Uterus (tissue), 4 donors: Measurements from ENCODE around the gene PRSS57. TPM values are rescaled to one million over a fixed set of nuclear protein-coding genes. Genes with fewer than 3 reads are reported as not detected.

Experiments
- DNase-seq, 2 donors: peaks; one replicate each; pipeline ENCODE4 v3.0.0-alpha.2; 2019 to 2020
- H3K27ac ChIP-seq, 2 donors: fragments of 200-600 bp; sonication (generic); 1 replicate in 1 of 2; 2 replicates in 1 of 2; pipeline ENCODE4 v1.5.1; 2016 to 2018
- H3K27me3 ChIP-seq, 2 donors: fragments of 200-600 bp; sonication (generic); one replicate each; pipeline ENCODE4 v1.5.1; 2018 to 2019; ENCODE audit warnings: control low read depth in 1 of 2
- H3K36me3 ChIP-seq, 2 donors: fragments of 200-600 bp; sonication (generic); one replicate each; pipeline ENCODE4 v1.5.1; 2019; ENCODE audit warnings: control low read depth in 1 of 2
- H3K4me1 ChIP-seq, 2 donors: fragments of 200-600 bp; sonication (generic); one replicate each; pipeline ENCODE4 v1.5.1; 2018 to 2019; ENCODE audit warnings: control low read depth in 1 of 2
- H3K4me3 ChIP-seq, 2 donors: fragments of 200-600 bp; sonication (generic); 1 replicate in 1 of 2; 2 replicates in 1 of 2; pipeline ENCODE4 v1.5.1; 2018 to 2019; ENCODE audit warnings: mild to moderate bottlenecking in 1 of 2
- H3K9me3 ChIP-seq, 2 donors: fragments of 200-600 bp; sonication (generic); one replicate each; pipeline ENCODE4 v1.5.1; 2019; ENCODE audit warnings: control low read depth in 1 of 2
- CTCF ChIP-seq, 4 experiments: fragments of 200-600 bp in 2 of 4; fragments of 450-650 bp in 2 of 4; sonication (generic) in 2 of 4; IDR thresholded peaks; one replicate each; pipeline ENCODE4 v1.5.1; 2016 to 2019; ENCODE audit warnings: antibody characterized with exemption in 4 of 4, mild to moderate bottlenecking in 2 of 4, moderate library complexity in 1 of 4
- POLR2A ChIP-seq, 2 donors: fragments of 450-650 bp; IDR thresholded peaks; one replicate each; pipeline ENCODE4 v1.6.1; 2016; ENCODE audit warnings: antibody characterized with exemption in 2 of 2, mild to moderate bottlenecking in 1 of 2, moderate library complexity in 1 of 2
- intact Hi-C: fragments of 100-400 bp; cut with DNase I; formaldehyde crosslinking; loops from one replicate; pipeline ENCODE4 v1.15.1; 2023; ENCODE audit warnings: low total_unique reads
- total RNA-seq, 4 donors: library from RNA; depleted of rRNA in 3 of 4; stranded (reverse); fragments of >200 nt in 3 of 4; gene quantifications; one replicate each; pipeline versions ENCODE4 v1.1.0 to v1.2.4, GENCODE V29; 2014 to 2023
- donor health status: DM: yes; HTN: yes; CAD: no.

PRSS57 gene
- total RNA-seq, 4 donors from 2014 or later = not detected

- no peak for DNase-seq
- intact Hi-C loops = no loop called here
- Histone ChIP-seq H3K4me3 (no peak overlapping the region), H3K36me3 (no peaks in the 10 kb centered on the region), H3K27ac (no peak overlapping the region), H3K9me3 (no peaks in the 10 kb centered on the region), H3K4me1 (peaks cover 0 to 7% of the 10 kb centered on the region in 2 donors), H3K27me3 (no peaks in the 10 kb centered on the region)
- TF ChIP-seq CTCF (IDR thresholded peaks at IDR 0.05) (no peak), POLR2A (IDR thresholded peaks at IDR 0.05) (no peak)
Measured at GRCh38 chr19:651991-652390, 43.3 kb downstream of the PRSS57 start.

- no peak for DNase-seq
- intact Hi-C loops = no loop called here
- no peaks in the 10 kb centered on the region for H3K9me3 ChIP-seq
- H3K27ac ChIP-seq = no peak overlapping the region
- H3K27me3 ChIP-seq = no peaks in the 10 kb centered on the region
- no peaks in the 10 kb centered on the region for H3K36me3 ChIP-seq
- H3K4me1 ChIP-seq = no peaks in the 10 kb centered on the region
- H3K4me3 ChIP-seq = no peak overlapping the region
- no peak for TF ChIP-seq POLR2A (IDR thresholded peaks at IDR 0.05)
- no peak for TF ChIP-seq CTCF (IDR thresholded peaks at IDR 0.05)
Measured at GRCh38 chr19:651114-651818, 44.0 kb downstream of the PRSS57 start.

GRCh38 chr19:650121-650520, 45.1 kb downstream of the PRSS57 start:
- H3K27me3 ChIP-seq = no peaks in the 10 kb centered on the region
- no peaks in the 10 kb centered on the region for H3K36me3 ChIP-seq

GRCh38 chr19:648904-649801, 46.1 kb downstream of the PRSS57 start:
- no peaks in the 10 kb centered on the region for H3K4me1 ChIP-seq
- TF ChIP-seq POLR2A (IDR thresholded peaks at IDR 0.05) (no peak), CTCF (IDR thresholded peaks at IDR 0.05) (no peak)
- H3K27ac ChIP-seq = no peak overlapping the region
- intact Hi-C loops = no loop called here
- no peak for DNase-seq
- H3K9me3 ChIP-seq = no peaks in the 10 kb centered on the region
- H3K4me3 ChIP-seq = no peak overlapping the region
- no peaks in the 10 kb centered on the region for H3K27me3 ChIP-seq
- no peaks in the 10 kb centered on the region for H3K36me3 ChIP-seq

More at GRCh38 chr19:650121-650520, 45.1 kb downstream of the PRSS57 start:
- H3K9me3 ChIP-seq = no peaks in the 10 kb centered on the region
- intact Hi-C loops = no loop called here
- no peak for DNase-seq
- TF ChIP-seq POLR2A (IDR thresholded peaks at IDR 0.05) = no peak
- TF ChIP-seq CTCF (IDR thresholded peaks at IDR 0.05) = no peak
- no peaks in the 10 kb centered on the region for H3K4me1 ChIP-seq
- no peak overlapping the region for H3K27ac ChIP-seq
- H3K4me3 ChIP-seq = no peak overlapping the region

- H3K36me3 ChIP-seq = no peaks in the 10 kb centered on the region
- H3K27ac ChIP-seq = no peak overlapping the region
- intact Hi-C loops = no loop called here
- no peaks in the 10 kb centered on the region for H3K4me1 ChIP-seq
- H3K4me3 ChIP-seq = no peak overlapping the region
- DNase-seq = no peak
- H3K27me3 ChIP-seq = no peaks in the 10 kb centered on the region
- no peaks in the 10 kb centered on the region for H3K9me3 ChIP-seq
- TF ChIP-seq POLR2A (IDR thresholded peaks at IDR 0.05) (no peak), CTCF (IDR thresholded peaks at IDR 0.05) (no peak)
Measured at GRCh38 chr19:648305-648704, 46.9 kb downstream of the PRSS57 start.
